NCI-H2081 treated with DMSO at 0.1 percent for 48 hours (cell line): ENCODE data around the gene MPP2.
"Not testable (repeated sequence)": the region's sequence is repeated elsewhere in the genome, so short reads cannot be mapped to it uniquely, and the experiment has no call there.

Experiments used
- DNase-seq: peaks from one replicate; lab custom pipeline; 2025; lab: John Stamatoyannopoulos, UW

MPP2 gene

DNA sequence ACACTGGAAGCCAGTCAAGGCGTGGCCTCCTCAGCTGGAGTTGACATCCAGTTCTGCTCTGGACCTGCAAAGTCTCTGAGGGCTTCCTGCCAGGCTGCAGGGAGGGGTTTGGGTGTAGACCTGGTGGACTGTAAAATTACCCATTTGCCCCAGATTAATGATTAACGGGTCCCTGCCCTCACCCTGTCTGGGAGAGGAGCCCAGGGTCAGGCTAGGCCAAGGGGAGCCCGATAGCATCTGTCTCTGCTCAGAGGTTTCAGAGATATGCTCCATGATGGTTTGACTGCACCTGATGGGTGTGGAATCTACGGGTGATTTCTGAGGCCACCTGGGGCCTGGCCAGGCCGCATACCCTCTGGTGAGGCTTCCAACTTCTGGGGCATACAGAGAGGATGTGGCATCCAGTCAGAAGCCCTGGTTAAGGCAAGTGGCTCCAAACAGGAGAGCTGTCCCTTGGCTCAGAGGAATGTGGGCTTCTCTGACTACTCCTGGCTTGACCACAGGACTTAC is 23.8 kb upstream of the MPP2 start:
- no peak for DNase-seq

DNA sequence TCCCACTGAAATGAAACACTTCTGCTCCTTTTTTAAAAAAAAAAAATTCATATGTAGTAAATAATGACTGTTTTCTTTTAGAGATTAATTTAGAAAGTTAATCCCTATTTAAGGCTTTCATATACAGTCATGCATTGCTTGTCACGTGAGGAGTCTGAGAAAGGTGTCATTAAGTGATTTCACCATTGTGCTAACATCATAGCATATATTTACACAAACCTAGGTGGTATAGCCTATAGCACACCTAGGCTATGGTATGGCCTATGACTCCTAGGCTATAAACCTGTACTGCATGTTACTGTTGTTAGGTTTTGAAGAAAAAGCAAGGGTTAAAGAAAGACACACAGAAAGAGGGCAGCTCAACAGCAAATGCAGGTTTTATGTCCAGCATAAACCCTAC is 21.3 kb upstream of the MPP2 start:
- no peak for DNase-seq

DNA sequence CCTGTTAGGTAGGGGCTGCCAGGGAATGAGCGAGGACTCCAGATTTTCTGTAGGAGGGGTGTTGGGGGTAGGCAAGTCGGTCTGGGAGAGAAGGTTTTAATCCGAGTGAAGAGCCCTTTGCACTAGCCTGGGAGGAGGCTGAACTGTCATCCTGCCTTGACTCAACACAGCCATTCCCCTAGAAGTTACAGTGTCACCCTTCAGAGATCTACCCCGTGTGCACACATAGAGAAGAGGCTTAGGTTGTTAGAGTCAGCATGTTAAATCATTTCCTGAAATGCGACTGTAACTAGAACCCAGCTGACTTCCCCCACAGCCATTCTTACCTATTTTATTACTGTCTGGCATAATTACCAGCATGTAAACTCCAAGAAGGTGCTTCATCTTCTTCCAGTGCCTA is 20.6 kb upstream of the MPP2 start:
- not testable (repeated sequence) for DNase-seq

DNA sequence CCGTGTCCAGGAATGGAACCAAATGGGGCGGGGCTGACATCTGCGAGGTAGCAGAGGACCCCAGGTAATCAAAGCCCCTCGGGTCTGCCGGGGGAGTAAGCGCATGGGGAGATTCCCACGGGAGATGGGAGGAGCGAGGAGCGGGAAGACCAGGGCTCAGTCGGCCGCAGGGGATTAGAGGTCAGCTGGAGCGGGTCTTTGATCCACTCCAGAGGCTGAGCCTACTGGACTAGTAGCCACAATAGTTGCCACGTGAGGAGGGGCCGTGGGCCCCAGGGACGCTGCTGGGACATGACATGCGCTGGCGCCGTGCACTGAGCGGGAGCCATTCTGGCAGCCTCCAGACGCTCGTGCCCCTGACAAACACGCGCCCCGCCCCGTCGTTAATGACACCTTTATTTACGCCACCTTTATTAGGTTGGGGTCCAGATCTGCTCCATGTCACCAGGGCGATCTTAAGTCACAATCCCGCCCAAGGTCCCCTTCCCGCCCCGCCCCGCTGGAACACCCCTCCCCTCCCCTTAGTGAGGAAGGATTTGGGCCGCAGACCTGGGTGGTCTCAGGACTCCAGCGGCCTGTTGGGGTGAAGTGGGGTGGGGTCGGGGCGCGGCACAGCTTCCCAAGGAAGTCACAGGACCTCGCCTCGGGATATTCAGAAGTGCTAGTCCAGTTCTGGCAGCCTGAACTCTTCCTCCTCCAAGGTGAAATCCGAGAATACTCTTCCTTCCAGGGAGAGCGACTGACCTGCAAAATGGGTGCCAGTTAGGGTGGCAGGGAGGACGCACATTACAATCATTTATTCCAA is 19.9 kb upstream of the MPP2 start:
- no peak for DNase-seq

DNA sequence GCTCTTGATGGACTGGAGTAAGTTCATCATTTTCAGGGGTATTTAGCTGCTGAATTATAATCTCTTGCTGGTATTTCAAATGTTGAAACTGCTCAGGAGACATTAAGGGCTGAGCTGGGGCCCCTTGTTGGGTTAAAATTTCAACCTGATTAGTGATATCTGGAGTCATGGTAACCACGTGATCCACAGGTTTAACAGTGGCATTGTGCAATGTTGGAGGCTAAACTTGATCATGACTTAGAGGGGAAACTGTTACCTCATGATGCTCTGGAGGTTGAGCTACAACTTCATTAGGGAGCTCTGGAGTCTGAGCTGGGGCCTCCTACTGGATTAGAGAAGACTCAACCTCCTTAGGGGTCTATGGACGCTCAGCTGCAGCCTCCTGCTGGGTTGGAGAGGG is 17.2 kb upstream of the MPP2 start:
- DNase-seq, result no peak

DNA sequence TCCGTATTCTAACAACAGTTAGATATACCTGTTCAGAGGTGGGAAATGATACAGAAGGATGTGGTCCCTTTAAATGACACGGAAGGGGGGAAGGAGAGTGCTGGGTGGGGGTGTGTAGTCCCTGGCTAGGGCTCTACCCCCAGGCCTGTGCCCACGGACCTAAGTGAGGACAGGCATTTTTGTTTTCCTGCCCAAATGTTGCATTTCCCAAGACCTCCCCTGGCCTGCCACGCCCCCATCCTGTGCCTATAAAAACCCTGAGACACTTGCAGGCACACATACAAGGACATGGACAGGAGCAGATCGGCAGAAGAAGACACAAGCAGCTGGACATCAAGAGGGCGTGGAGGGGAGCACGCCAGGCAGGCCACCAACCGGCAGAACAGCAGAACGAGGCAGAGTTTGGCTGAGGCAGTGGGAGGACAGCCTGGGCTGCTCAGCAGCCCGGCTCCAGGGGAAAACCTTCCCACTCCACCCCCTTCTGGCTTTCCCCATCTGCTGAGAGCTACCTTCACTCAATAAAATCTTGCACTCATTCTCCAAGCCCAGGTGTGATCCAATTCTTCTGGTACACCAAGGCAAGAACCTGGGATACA is 13.3 kb upstream of the MPP2 start:
- no peak for DNase-seq

DNA sequence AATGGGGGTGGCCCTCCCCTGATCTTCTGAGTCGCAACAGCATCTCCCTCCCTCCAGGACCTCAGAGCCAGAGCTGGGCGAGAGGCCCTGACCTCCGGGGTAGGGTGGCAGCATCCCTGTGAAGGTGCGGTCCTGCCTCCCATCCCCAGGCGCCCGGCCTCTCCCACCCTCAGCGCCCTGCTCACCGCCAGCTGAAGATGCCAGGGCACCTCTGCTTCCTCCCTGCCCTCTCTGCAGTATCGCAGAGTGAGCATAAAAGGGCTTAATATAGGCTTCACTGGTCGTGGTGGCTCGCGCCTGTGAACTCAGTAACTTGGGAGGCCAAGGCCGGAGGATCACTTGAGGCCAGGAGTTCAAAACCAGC is 10.7 kb upstream of the MPP2 start:
- DNase-seq, result no peak

DNA sequence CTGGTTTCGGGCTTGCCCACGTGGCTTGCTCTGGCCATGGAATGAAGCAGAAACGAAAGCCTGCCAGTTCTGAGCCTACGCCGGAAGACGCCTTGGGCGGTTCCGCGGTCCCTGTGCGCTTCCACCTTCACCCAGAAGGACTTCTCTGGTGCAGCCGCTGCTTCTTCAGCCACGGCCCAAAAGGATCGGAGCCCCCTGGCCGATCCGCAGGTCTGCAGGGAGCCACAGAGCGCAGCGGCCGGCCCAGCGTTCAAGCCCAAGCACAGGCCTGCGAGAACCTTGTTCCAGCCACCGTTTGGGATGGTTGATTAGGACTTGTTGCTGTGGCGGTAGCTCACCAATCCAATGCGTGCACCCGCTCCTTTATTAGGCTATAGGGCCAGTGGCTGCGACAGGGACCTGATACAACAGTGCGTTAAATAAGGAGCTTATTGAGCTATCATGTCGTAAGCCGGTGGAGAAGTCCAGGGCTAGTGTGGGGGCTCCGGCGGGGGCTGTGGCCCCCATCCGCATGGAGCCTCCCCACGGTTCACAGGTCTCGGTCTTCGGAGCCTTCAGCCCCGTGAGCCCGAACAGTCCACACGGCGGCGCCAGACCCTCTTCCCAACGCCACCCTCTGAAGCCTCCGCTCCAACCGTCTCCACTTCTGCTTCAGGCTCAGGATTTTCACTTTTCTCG is 10.2 kb upstream of the MPP2 start:
- DNase-seq, result no peak

DNA sequence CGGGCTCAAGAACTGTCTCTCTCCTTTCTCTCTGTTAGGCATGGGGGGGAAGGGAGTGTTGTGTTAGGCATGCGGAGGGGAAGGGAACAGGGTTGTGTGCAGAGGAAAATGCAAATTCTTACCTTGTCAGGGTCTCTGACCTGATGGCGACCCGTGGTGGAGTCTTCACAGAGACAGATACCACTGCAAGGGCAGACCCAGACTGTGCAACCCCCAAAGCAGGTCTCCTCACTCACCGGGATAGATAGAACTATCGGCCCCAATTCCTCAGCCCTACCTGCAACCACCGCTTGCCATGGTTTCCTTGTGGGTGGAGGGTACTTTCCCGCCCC is 9.6 kb upstream of the MPP2 start:
- no peak for DNase-seq

DNA sequence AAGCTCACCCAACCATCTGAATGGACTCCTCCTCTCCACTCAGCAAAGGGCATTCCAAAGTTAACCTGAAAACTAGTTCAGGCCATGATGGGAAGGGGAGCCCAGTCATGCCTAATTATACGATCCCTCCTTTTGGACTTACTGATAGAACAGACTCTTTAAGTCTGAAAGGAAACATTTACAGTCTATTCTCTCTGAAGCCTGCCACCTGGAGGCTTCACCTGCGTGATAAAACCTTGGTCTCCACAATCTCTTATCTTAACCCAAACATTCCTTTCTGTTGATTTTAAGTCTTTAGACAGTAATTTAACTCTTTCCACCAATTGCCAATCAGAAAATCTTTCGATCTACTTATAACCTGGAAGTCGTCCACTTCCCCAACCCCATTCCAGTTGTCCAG is 9.0 kb upstream of the MPP2 start:
- DNase-seq, result no peak

DNA sequence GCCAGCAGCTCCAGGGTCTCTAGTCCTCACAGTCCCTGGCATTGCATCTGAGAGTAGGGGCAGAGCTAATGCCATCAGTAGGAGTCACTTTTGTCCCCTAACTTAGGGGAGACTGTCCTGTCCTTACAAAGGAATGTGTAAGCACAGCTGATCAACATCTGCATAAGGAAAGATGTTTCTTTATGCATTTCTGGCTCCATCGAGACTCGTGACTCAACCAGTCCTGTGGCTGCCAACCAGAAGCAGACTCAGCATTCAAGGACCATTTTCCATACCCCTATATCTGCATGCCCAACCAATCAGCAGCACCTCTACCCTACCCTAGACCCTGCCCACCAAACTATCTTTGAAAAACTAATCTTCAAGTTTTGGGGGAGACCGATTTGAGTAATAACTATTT is 8.2 kb upstream of the MPP2 start:
- DNase-seq, result no peak

DNA sequence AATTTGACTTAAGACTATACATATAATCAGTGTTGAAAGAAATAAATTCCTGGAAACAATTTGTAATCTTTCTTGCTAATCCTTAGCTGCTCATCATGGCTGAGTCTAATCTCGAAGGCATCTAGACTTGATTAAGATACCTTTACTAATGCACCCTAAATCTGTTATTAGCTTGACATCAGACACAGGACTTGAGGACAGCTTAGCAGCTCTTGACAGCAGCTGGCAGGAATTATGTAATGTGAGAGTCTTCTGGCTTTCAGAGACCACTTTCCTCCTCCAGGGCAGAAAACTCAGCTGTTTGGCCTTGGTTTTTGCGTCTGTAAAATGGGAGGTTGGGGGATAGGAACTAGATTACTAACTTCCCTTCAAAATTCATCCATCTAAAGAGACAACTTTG is 7.1 kb upstream of the MPP2 start:
- DNase-seq, result no peak

DNA sequence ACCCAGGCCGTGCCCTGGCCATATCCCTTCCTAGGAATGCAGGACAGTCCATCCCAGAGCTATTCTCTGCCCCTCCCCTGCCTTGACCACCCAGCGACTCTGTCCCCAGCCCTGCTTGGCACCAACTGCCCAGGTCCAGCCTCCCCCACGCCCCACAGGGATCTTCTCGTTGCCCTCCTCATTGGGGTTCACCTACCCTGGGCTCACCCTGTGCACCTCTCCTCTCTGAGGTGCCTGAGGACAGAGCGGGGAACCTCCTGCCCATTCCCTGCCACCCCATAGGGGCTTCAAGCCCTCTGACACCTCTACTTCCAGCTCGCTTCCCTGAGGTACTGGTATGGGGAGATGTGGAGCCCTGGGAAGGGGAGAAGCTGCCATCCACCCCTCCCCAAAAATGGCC is 6.2 kb upstream of the MPP2 start:
- no peak for DNase-seq

DNA sequence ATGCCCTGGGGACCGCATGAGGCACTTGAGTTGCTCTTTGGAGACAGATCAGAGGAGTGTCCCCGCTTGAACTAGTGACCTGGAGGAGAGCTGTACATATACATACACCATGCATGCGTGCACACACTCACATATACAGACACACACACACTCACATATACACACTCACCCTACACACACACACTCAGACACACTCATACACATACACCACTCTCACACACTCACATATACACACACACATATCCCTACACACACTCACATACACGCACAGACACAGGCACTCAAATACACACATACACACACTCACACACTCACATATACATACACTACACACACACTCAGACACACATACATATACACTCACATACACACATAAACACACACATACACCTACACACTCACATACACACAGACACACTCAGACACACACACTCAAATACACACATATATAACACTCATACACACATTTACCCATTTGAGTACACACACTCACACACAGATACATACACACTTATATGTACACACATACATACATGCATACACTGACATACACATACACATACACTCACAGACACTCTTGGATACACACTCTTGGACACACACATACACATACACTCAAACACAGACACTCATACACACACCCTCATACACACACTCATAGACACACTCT is 5.4 kb upstream of the MPP2 start:
- DNase-seq, result no peak

DNA sequence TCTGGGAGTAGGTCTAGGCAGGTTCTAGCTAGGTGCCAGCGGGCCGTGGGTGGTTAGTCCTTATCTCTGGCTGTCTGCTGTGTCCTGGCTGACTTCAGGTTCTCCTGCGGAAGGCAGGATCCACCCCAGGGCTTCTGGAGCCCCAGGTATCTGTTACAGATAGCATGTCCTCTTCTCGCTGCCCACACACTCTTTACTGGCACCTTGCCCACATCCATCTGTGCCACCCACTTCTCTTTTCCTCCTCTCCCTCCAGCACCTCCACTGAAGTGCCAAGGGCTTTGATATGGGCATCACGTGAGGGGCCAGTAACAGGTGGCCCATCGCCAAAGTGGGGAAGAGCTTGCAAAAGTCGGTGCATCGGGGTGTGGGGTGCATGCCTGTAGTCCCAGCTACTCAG is 4.6 kb upstream of the MPP2 start:
- no peak for DNase-seq

DNA sequence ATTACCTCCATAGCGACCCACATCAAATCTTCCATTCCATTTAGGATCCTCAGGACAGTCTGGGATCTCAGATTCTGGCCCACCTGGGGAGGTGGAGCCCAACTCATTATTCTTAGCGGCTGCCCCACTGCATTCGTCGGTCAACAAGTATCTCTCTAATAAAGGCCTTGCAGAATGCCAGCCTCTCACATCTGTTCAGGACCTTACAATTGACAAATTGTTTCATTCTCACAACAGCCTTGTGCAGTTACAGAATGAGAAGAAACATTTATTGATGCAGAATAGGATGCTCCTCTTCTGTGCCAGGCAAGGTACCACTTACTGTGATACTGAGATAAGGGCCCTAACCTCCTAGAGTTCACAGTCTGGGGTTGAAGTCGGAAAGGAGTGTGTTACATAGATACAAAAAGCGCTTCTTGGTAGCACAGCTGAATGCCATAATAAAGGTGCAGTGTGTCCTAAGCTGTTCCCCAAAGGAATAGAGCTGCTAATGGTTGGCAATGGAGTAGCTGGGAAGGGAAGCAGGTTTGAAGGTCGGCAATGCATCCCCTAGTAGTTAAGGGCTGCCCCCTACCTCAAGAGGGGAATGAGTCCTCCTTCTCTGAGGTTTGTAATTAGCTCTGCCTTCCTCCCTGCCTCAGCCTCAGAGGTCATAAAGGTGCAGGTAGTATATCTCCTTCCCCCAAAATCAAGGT is 2.3 kb upstream of the MPP2 start:
- DNase-seq, result no peak

DNA sequence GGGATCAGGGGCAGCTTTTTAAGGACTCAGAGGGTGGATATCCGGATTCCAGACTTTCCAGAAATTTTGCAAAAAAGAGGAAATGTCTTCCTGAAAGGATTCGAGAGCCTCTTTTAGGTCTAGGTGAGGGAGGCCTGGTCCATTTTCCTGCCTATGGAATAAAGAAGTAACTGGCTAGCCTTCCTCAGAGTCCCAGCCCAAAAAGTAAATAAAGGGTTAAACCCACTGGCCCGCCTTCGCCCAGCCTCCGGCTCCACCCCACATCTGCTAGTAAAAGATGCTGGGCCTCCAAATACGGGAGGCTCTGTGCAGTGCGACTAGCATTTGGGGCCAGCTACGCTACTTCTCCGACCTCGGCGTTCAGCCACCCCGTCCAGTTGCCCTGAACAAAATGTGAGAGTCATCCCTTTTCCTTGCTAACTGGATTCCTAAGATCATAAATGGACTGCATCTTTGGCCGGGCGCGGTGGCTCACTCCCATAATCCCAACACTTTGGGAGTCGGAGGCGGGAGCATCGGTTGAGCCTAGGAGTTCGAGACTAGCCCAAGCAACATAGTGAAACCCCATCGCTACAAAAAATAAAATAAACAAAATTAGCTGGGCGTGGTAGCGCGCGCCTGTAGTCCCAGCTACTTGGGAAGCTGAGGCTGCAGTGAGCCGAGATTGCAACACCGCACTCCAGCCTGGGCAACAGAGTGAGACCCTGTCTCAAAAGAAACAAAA is 824 bp upstream of the MPP2 start:
- no peak for DNase-seq

DNA sequence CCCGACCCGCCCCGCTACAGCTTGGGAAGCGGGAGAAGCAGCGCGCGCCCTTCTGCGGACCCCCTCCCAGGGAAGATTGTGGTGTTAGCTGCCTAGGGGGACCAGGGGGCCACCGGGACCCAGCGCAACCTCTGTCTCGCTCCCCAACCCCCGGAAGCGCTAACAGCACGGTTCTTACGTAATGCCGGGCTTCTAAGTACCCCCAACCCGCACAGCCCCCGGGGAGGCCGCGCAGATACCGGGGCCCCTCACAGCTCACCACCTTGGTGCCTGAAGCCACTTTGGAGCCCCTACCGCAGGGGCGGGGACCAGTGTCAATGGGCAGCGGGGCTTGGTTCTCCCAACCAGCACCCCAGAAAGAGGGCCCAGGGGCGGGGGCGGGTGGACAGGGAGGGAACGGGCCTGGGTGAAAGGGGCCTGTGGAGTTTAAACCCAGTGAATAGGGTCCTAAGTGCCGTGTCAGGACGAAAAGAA is 348 bp downstream of the MPP2 start:
- DNase-seq, result no peak

DNA sequence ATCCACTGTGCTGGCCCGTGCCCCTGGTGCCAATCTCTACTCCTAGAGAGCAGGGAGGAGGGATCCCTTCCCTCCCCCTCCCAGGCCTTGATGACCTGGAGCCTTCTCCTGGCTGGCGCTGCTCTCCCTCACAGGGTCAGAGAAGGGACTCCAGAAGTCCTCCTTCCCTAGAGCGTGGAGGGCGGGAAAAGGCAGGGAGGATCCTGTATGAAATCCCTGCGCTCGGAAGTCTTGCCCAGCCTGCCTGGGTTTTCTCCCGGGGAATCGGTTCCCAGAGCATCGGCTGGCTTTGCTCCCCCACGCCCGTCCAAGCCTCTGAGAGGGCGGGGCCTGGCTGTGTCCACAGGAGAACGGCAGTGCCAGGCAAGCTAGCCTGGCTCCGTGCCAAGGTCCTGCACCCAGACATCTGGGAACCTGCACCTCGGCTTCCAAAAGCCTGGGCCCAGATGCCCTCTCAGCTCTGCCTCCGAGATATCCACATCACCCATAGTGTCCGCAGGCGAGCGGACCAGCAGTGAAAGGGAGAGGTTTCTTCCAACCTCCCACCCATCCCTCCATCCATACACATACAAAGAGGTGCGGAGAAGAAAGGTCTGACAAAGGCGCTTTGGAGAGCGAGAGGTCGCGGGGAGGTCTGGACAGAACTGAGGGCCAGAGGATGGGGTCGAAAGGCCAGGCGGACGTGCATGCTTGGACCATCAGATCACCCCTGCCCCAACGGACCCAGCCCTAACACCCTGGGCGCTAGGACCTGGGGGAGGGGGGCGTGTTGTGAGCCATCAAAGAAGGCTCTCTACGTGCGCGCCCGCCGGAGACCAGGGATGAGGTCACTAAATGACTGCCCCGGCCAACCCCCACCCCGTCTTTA is 1.1 kb downstream of the MPP2 start:
- no peak for DNase-seq

DNA sequence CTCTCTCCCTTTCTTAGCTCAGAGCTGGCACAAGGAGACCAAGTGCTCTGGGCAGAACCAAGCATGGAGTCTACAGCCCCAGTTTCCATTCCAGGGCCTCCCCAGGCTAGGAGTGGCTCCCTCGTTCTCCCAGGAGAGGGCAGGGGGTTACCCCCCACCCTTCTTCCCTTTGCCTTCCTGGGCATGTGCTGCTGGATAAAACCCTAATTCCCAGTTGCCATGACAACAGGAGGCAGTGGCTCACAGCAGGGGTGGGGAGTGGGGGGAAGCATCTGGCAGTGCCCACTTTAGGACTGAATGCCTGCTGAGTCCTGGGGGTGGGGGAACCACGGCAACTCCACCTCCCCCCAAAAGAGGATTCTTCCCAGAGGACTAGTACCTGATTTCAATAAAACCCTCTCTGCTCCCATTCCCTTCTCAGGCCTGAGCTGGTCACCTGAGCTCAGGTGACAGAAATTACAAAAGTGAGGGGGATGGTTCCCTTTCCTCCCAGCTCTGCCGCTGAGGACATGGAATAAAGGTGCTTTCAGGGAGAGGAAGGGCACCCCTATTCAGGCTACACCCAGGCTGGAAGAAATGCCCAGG is 1.8 kb downstream of the MPP2 start:
- DNase-seq, result no peak
